SK-N-SH (cell line): Measurements from ENCODE around the gene LCP2. TPM values are rescaled to one million over a fixed set of nuclear protein-coding genes. Genes with fewer than 3 reads are reported as not detected.

Experiments used
- CTCF ChIA-PET: fragments of 300-600, 350-600 bp; formaldehyde crosslinking; extraction: SDS; loops from one replicate; lab custom pipeline; 2021; lab: Yijun Ruan, JAX
- POLR2A ChIA-PET: fragments of 350-600 bp; sonication (Branson Sonifier 250); formaldehyde crosslinking; extraction: SDS; loops from one replicate; lab custom pipeline; 2020; ENCODE audit warnings: antibody characterized with exemption, inconsistent platforms; lab: Yijun Ruan, JAX
- DNase-seq: peaks from one replicate; pipeline ENCODE4 v3.0.0; 2012
- H2AFZ ChIP-seq: fragments of 200-600 bp; sonication (generic); 2 replicates; pipeline ENCODE4 v1.8.1; 2016; ENCODE audit warnings: antibody characterized with exemption, mild to moderate bottlenecking, low read depth
- H3F3A ChIP-seq: fragments of 200-600 bp; sonication (generic); replicated peaks from 2 replicates; pipeline ENCODE3; 2016; ENCODE audit warnings: antibody characterized with exemption, mild to moderate bottlenecking; ENCODE audit not compliant: insufficient read depth
- H3K27ac ChIP-seq, 2 experiments: fragments of 200-500 bp in 1 of 2; fragments of 200-600 bp in 1 of 2; sonication (Bioruptor generic) in 1 of 2; sonication (generic), shearing (Covaris generic) in 1 of 2; 2 replicates each; pipeline versions ENCODE4 v1.5.1 to v1.6.1; 2014 to 2016; ENCODE audit warnings: low read depth in 2 of 2, inconsistent platforms in 1 of 2, low read length in 1 of 2, mild to moderate bottlenecking in 1 of 2, mixed read lengths in 1 of 2
- H3K27me3 ChIP-seq: fragments of 200-600 bp; sonication (generic), shearing (Covaris generic); 2 replicates; pipeline ENCODE4 v1.6.1; 2016; ENCODE audit warnings: mixed run types; ENCODE audit not compliant: insufficient read depth
- H3K36me3 ChIP-seq, 2 experiments: fragments of 200-500 bp in 1 of 2; fragments of 200-600 bp in 1 of 2; sonication (Bioruptor generic) in 1 of 2; sonication (generic) in 1 of 2; replicated peaks in 1 of 2; 2 replicates each; pipeline versions ENCODE3 to v1.5.1; 2014 to 2016; ENCODE audit warnings: low read length in 1 of 2, mild to moderate bottlenecking in 1 of 2; ENCODE audit not compliant: insufficient read depth in 2 of 2, control insufficient read depth in 1 of 2
- H3K4me1 ChIP-seq, 2 experiments: fragments of 200-500 bp in 1 of 2; fragments of 200-600 bp in 1 of 2; sonication (Bioruptor generic) in 1 of 2; sonication (generic), shearing (Covaris generic) in 1 of 2; 2 replicates each; pipeline versions ENCODE4 v1.5.1 to v1.6.1; 2014 to 2016; ENCODE audit warnings: low read depth in 1 of 2, low read length in 1 of 2, mixed run types in 1 of 2; ENCODE audit not compliant: insufficient read depth in 2 of 2, control insufficient read depth in 1 of 2
- H3K4me2 ChIP-seq: fragments of 200-600 bp; sonication (generic), shearing (Covaris generic); 2 replicates; pipeline ENCODE4 v1.6.1; 2017; ENCODE audit warnings: mixed run types
- H3K4me3 ChIP-seq, 2 experiments: fragments of 200-500 bp in 1 of 2; fragments of 200-600 bp in 1 of 2; sonication (Bioruptor generic) in 1 of 2; sonication (generic), shearing (Covaris generic) in 1 of 2; 2 replicates each; pipeline versions ENCODE4 v1.5.1 to v1.8.1; 2014 to 2016; ENCODE audit warnings: low read depth in 2 of 2, inconsistent platforms in 1 of 2, low read length in 1 of 2, mild to moderate bottlenecking in 1 of 2, mixed read lengths in 1 of 2, moderate library complexity in 1 of 2
- H3K79me2 ChIP-seq: fragments of 200-600 bp; sonication (generic); 2 replicates; pipeline ENCODE4 v1.8.1; 2017; ENCODE audit warnings: mild to moderate bottlenecking; ENCODE audit not compliant: insufficient read depth
- H3K9ac ChIP-seq: fragments of 200-600 bp; sonication (generic); 2 replicates; pipeline ENCODE4 v1.6.1; 2017; ENCODE audit warnings: mixed run types
- H3K9me2 ChIP-seq: fragments of 200-600 bp; sonication (generic); 2 replicates; pipeline ENCODE4 v1.6.1; 2017; ENCODE audit warnings: mixed run types
- H3K9me3 ChIP-seq: fragments of 200-600 bp; sonication (generic); 2 replicates; pipeline ENCODE4 v1.6.1; 2017; ENCODE audit warnings: mixed run types, mild to moderate bottlenecking, moderate library complexity
- H4K20me1 ChIP-seq: fragments of 200-600 bp; sonication (generic); 2 replicates; pipeline ENCODE4 v1.6.1; 2017; ENCODE audit warnings: mild to moderate bottlenecking, mixed run types; ENCODE audit not compliant: insufficient read depth
- FOSL2 ChIP-seq: IDR thresholded peaks from 2 replicates; pipeline ENCODE4 v1.4.0; 2012; ENCODE audit warnings: low read depth, mild to moderate bottlenecking, moderate library complexity, borderline replicate concordance
- FOXM1 ChIP-seq: IDR thresholded peaks from 2 replicates; pipeline ENCODE4 v1.4.0; 2012; ENCODE audit warnings: low read depth, mild to moderate bottlenecking
- GABPA ChIP-seq: IDR thresholded peaks from 2 replicates; pipeline ENCODE4 v1.4.0; 2012; ENCODE audit warnings: low read depth, mild to moderate bottlenecking
- GATA2 ChIP-seq: sonication (generic); formaldehyde crosslinking; IDR thresholded peaks from 2 replicates; pipeline ENCODE4 v1.5.0; 2020; ENCODE audit warnings: mild to moderate bottlenecking, missing genetic modification reagents
- IRF3 ChIP-seq: fragments of 150-350 bp; IDR thresholded peaks from 2 replicates; pipeline ENCODE4 v1.6.1; 2016; ENCODE audit warnings: mild to moderate bottlenecking, low read depth, low read length
- JUND ChIP-seq: IDR thresholded peaks from 2 replicates; pipeline ENCODE4 v1.4.0; 2012
- MAX ChIP-seq: IDR thresholded peaks from 2 replicates; pipeline ENCODE4 v1.4.0; 2012; ENCODE audit warnings: low read depth
- MEF2A ChIP-seq: IDR thresholded peaks from 2 replicates; pipeline ENCODE4 v1.4.0; 2012; ENCODE audit warnings: low read depth, borderline replicate concordance
- PBX3 ChIP-seq: IDR thresholded peaks from 2 replicates; pipeline ENCODE4; 2012
- POLR2AphosphoS5 ChIP-seq: IDR thresholded peaks from 2 replicates; pipeline ENCODE4 v1.6.1; 2012; ENCODE audit warnings: low read depth, low read length
- RCOR1 ChIP-seq: fragments of 150-350 bp; IDR thresholded peaks from 2 replicates; pipeline ENCODE4 v1.6.1; 2017; ENCODE audit warnings: antibody characterized with exemption, low read length
- RFX5 ChIP-seq: IDR thresholded peaks from 2 replicates; pipeline ENCODE4 v1.6.1; 2012; ENCODE audit warnings: mild to moderate bottlenecking, improper control_type of control experiment, low read length
- SIN3A ChIP-seq: IDR thresholded peaks from 2 replicates; pipeline ENCODE4 v1.6.1; 2012; ENCODE audit warnings: low read depth, mild to moderate bottlenecking, low read length, moderate library complexity, borderline replicate concordance
- SMC3 ChIP-seq: IDR thresholded peaks from 2 replicates; pipeline ENCODE4 v1.6.1; 2012; ENCODE audit warnings: low read depth, low read length, improper control_type of control experiment
- TAF1 ChIP-seq: IDR thresholded peaks from 2 replicates; pipeline ENCODE4 v1.6.1; 2012; ENCODE audit warnings: low read depth, mild to moderate bottlenecking, low read length, moderate library complexity, borderline replicate concordance
- TCF12 ChIP-seq: IDR thresholded peaks from 2 replicates; pipeline ENCODE4 v1.4.0; 2012
- TEAD4 ChIP-seq: IDR thresholded peaks from 2 replicates; pipeline ENCODE4 v1.4.0; 2012; ENCODE audit warnings: mild to moderate bottlenecking, borderline replicate concordance; ENCODE audit not compliant: insufficient read depth
- USF1 ChIP-seq: IDR thresholded peaks from 2 replicates; pipeline ENCODE4 v1.4.0; 2012; ENCODE audit warnings: low read depth, borderline replicate concordance
- YY1 ChIP-seq: IDR thresholded peaks from 2 replicates; pipeline ENCODE4 v1.4.0; 2012; ENCODE audit warnings: low read depth, mild to moderate bottlenecking
- ZBTB33 ChIP-seq: IDR thresholded peaks from 2 replicates; pipeline ENCODE4 v1.4.0; 2012; ENCODE audit warnings: low read depth, borderline replicate concordance
- WGBS: methylation state at CpG from one replicate; pipeline ENCODE4 v1.1.6; 2017; ENCODE audit warnings: low lambda C conversion rate; 5-methylcytosine and 5-hydroxymethylcytosine counted together
- polyA plus RNA-seq, 3 experiments: library from polyadenylated mRNA; depleted of rRNA; stranded (reverse); fragments of >200 nt; gene quantifications; 2 replicates each; pipeline ENCODE4 v1.2.3, GENCODE V29; 2012

LCP2 gene
- polyA plus RNA-seq, 1 of the 3 experiments (the other 2 are of a cell fraction): not detected

- ChIA-PET POLR2A (no interaction called here), CTCF (no interaction called here)
- H3K4me3 ChIP-seq: no peak overlapping the region
- H3K9me3 ChIP-seq: no peaks in the 10 kb centered on the region
- DNase-seq: no peak
- 65% methylated on average over 3 of the region's 3 CpGs for WGBS
- no peaks in the 10 kb centered on the region for H3K9me2 ChIP-seq
- H3K27ac ChIP-seq: no peak overlapping the region
- 0 out of 2 replicates have a peak, but pooled peaks cover 4% of the 10 kb centered on the region for H3K27me3 ChIP-seq
- no peak overlapping the region for H2AFZ ChIP-seq
- peaks cover 0 to 11% of the 10 kb centered on the region in 2 experiments; a peak in 1 of 4 replicates for H3K4me1 ChIP-seq
- no peaks in the 10 kb centered on the region for H4K20me1 ChIP-seq
- H3K9ac ChIP-seq: no peak overlapping the region
- TF ChIP-seq YY1 (no peak), RCOR1 (no peak), GABPA (no peak), GATA2 (CRISPR knock-in tag) (no peak), JUND (no peak), MEF2A (no peak), ZBTB33 (no peak), TCF12 (no peak), PBX3 (no peak), RFX5 (no peak), USF1 (no peak), POLR2AphosphoS5 (no peak), MAX (no peak)
- no peaks in the 10 kb centered on the region for H3K79me2 ChIP-seq
- no peak overlapping the region for H3K4me2 ChIP-seq
- no peaks in the 10 kb centered on the region for H3K36me3 ChIP-seq
- H3F3A ChIP-seq: no peaks in the 10 kb centered on the region
Measured at GRCh38 chr5:170317499-170317898, 19.9 kb upstream of the LCP2 start.

GRCh38 chr5:170316937-170317336 is 19.4 kb upstream of the LCP2 start:
- 36% methylated on average over 4 of the region's 4 CpGs for WGBS
- H3K4me1 ChIP-seq: peaks cover 0 to 16% of the 10 kb centered on the region in 2 experiments; a peak in 1 of 4 replicates
- H3K9ac ChIP-seq: no peak overlapping the region
- POLR2A ChIA-PET: no interaction called here
- no peaks in the 10 kb centered on the region for H3K36me3 ChIP-seq
- H3K4me2 ChIP-seq: no peak overlapping the region
- no peak overlapping the region for H3K27ac ChIP-seq
- 0 out of 2 replicates have a peak, but pooled peaks cover 4% of the 10 kb centered on the region for H3K27me3 ChIP-seq
- no peak for DNase-seq
- no peaks in the 10 kb centered on the region for H3F3A ChIP-seq
- no peak overlapping the region for H2AFZ ChIP-seq
- H3K4me3 ChIP-seq: no peak overlapping the region
- H3K9me3 ChIP-seq: no peaks in the 10 kb centered on the region
- no peaks in the 10 kb centered on the region for H4K20me1 ChIP-seq
- no peaks in the 10 kb centered on the region for H3K9me2 ChIP-seq
- no peaks in the 10 kb centered on the region for H3K79me2 ChIP-seq
- CTCF ChIA-PET: interaction anchor here (0.9 kb wide), 1 partner anchor 34 kb away, joined by 4 read pairs; no protein-coding TSS in a partner anchor
- no peak for TF ChIP-seq TCF12
- no peak for TF ChIP-seq FOSL2
- TF ChIP-seq MAX: no peak
- TF ChIP-seq FOXM1: no peak
- TF ChIP-seq RCOR1: no peak
- TF ChIP-seq SMC3: no peak
- no peak for TF ChIP-seq TEAD4
- no peak for TF ChIP-seq TAF1
- TF ChIP-seq IRF3: no peak
- TF ChIP-seq MEF2A: no peak
- no peak for TF ChIP-seq ZBTB33
- TF ChIP-seq SIN3A: no peak
- no peak for TF ChIP-seq POLR2AphosphoS5
- no peak for TF ChIP-seq RFX5
